Right lobe of liver (tissue), 6 donors: ENCODE measurements around the gene ANKRD27. TPM values are rescaled to one million over a fixed set of nuclear protein-coding genes. Genes with fewer than 3 reads are reported as not detected.
A peak's percentile ranks its signal among the peaks of the same experiment; 100 is the strongest.

ENCODE experiments used
- ATAC-seq, 4 donors: fragments of 200-7000 bp; cut with Tn5 transposase; one replicate each; pipeline ENCODE4 v1.9.1; 2020; ENCODE audit warnings: mild to moderate bottlenecking in 4 of 4, moderate library complexity in 4 of 4
- DNase-seq, 3 donors: peaks; one replicate each; pipeline ENCODE4 v3.0.0-alpha.2; 2020
- H3K27ac ChIP-seq, 3 donors: fragments of 200-600 bp; one replicate each; pipeline ENCODE4 v1.8.0; 2022
- H3K27me3 ChIP-seq, 2 donors: fragments of 200-600 bp; one replicate each; pipeline ENCODE4 v1.8.0; 2022
- H3K36me3 ChIP-seq, 4 donors: fragments of 200-600 bp; sonication (generic) in 1 of 4; one replicate each; pipeline versions ENCODE4 v1.5.1 to v1.8.0; 2017 to 2022; ENCODE audit warnings: control low read depth in 1 of 4
- H3K4me1 ChIP-seq, 4 donors: fragments of 200-600 bp; sonication (generic) in 1 of 4; one replicate each; pipeline versions ENCODE4 v1.5.1 to v1.8.0; 2017 to 2022; ENCODE audit warnings: control low read depth in 1 of 4
- H3K4me3 ChIP-seq, 3 donors: fragments of 200-600 bp; one replicate each; pipeline ENCODE4 v1.8.0; 2022
- H3K9me3 ChIP-seq, 4 donors: fragments of 200-600 bp; sonication (generic) in 1 of 4; one replicate each; pipeline versions ENCODE4 v1.5.1 to v1.8.0; 2017 to 2022; ENCODE audit warnings: control low read depth in 1 of 4
- POLR2A ChIP-seq: fragments of 450-650 bp; IDR thresholded peaks from one replicate; pipeline ENCODE4 v1.6.1; 2017; ENCODE audit warnings: antibody characterized with exemption, mild to moderate bottlenecking
- WGBS: methylation state at CpG from one replicate; pipeline ENCODE4 v1.1.6; 2018; ENCODE audit warnings: low coverage, low lambda C conversion rate; ENCODE audit not compliant: insufficient coverage; ENCODE audit errors: missing lambda C conversion rate; 5-methylcytosine and 5-hydroxymethylcytosine counted together
- intact Hi-C, 2 donors: fragments of 100-400 bp; cut with DNase I; formaldehyde crosslinking; loops; one replicate each; pipeline versions ENCODE4 v1.11.2 to v1.14.1; 2022
- total RNA-seq, 6 experiments: library from RNA; depleted of rRNA in 2 of 6; stranded (reverse); fragments of >200 nt in 2 of 6; fragmentation: NEBNext Ultra II Directional in 3 of 6; extraction: Animal tissue kit (Norgen Biotek cat#: 25700) in 3 of 6; gene quantifications; one replicate each; pipeline versions ENCODE4 v1.1.0 to v1.2.4, GENCODE V29; 2016 to 2023
- TF ChIP-seq, protein P1 (sequence below), 4 donors: fragments of 200-600 bp in 3 of 4; fragments of 450-650 bp in 1 of 4; IDR thresholded peaks; one replicate each; pipeline versions ENCODE4 v1.5.1 to v1.8.0; 2016 to 2022; ENCODE audit warnings: antibody characterized with exemption in 4 of 4, mild to moderate bottlenecking in 2 of 4
- donor health status: DM: no; HTN: yes; CAD: no.
- donor health status: DM: no; HTN: no; CAD: no.
- donor health status: DM: no; HTN: no; CAD: no.
- donor health status: DM: no; HTN: yes; CAD: no.
- donor health status: DM: no; HTN: yes; CAD: no.

The ANKRD27 gene
- total RNA-seq, 6 experiments from 2014 or later: 7.6 to 12.5 (median 9.0) TPM

DNA sequence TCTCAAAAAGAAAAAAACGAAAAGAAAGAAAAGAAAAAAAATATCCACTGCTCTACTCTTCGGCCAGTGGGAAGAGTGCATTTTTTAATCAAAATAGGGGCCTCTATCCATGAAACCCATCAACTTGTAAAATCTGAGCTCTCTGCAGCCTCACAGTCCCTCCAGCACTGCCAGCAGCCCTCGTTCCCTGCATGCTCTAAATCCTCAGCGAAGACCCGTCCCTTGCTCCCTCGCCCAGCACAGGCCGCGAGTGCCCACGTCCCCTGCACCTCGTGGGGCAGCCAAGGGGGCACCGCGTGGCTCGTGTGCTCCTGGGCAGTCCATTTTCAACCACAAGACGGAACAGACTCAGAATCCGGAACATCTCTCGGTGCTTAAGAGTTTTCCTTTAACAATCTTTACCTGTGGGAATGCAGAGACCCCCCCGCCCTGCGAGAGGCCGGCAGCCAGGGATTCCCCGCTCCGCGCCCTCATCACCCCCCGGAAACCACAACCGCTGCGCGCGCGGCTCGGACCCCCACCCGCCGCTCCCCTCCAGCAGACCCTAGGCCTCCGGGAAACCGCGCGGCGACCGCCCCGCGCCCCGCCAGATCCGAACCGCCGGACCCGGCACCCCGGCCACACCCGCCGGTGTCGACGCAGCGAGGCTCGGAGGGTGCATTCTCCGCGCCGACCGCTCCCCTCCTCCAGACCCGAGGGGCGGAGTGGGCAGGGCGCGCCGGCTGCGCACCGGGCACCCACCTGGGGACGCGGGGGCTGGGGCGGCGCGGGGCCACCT is 638 bp downstream of the ANKRD27 start:
- no peaks in the 10 kb centered on the region for H3K36me3 ChIP-seq
- H3K9me3 ChIP-seq: no peaks in the 10 kb centered on the region
- peak in 1 of 3 donors; percentile 53 for DNase-seq
- peak overlapping the region; percentile 94 to 97 (median 95) for H3K4me3 ChIP-seq
- no peak for ATAC-seq
- peaks cover 0 to 16% of the 10 kb centered on the region in 2 donors for H3K27me3 ChIP-seq
- H3K4me1 ChIP-seq: peaks cover 0 to 12% (median 0%) of the 10 kb centered on the region in 4 donors
- intact Hi-C loops: no loop called here
- WGBS: 9% methylated on average over 12 of the region's 67 CpGs
- TF ChIP-seq POLR2A: no peak
- TF ChIP-seq, protein P1, sequence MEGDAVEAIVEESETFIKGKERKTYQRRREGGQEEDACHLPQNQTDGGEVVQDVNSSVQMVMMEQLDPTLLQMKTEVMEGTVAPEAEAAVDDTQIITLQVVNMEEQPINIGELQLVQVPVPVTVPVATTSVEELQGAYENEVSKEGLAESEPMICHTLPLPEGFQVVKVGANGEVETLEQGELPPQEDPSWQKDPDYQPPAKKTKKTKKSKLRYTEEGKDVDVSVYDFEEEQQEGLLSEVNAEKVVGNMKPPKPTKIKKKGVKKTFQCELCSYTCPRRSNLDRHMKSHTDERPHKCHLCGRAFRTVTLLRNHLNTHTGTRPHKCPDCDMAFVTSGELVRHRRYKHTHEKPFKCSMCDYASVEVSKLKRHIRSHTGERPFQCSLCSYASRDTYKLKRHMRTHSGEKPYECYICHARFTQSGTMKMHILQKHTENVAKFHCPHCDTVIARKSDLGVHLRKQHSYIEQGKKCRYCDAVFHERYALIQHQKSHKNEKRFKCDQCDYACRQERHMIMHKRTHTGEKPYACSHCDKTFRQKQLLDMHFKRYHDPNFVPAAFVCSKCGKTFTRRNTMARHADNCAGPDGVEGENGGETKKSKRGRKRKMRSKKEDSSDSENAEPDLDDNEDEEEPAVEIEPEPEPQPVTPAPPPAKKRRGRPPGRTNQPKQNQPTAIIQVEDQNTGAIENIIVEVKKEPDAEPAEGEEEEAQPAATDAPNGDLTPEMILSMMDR (IDR thresholded peaks at IDR 0.05): peak in 1 of 4 donors; percentile 2
- peak overlapping the region; percentile 31 to 67 (median 66) for H3K27ac ChIP-seq

DNA sequence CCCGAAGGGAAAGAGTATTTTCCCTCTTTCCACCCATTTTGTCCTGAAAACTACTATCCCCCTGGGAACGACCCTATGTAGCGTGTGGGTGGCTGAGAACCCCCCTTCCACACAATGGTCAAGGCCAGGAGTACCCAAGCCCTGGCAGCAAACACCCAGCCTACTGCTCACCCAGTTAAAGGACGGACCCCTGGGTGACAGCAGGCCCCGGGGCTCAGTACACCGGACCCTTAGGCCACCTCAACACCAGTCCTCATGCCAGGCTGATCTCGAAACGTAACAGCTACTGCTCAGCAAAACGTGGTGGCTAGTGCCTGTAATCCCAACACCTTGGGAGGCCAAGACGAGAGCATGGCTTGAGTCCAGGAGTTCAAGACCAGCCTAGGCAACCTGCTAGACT is 1.4 kb downstream of the ANKRD27 start:
- H3K27me3 ChIP-seq: peaks cover 0 to 16% of the 10 kb centered on the region in 2 donors
- TF ChIP-seq, protein P1 (IDR thresholded peaks at IDR 0.05): no peak
- TF ChIP-seq POLR2A: no peak
- no peaks in the 10 kb centered on the region for H3K9me3 ChIP-seq
- no peak overlapping the region for H3K27ac ChIP-seq
- H3K36me3 ChIP-seq: no peaks in the 10 kb centered on the region
- DNase-seq: peak in 1 of 3 donors; percentile 37
- WGBS: 88% methylated on average over 10 of the region's 10 CpGs
- ATAC-seq: no peak
- peaks cover 0 to 12% (median 0%) of the 10 kb centered on the region in 4 donors for H3K4me1 ChIP-seq
- intact Hi-C loops: no loop called here
- H3K4me3 ChIP-seq: no peak overlapping the region

DNA sequence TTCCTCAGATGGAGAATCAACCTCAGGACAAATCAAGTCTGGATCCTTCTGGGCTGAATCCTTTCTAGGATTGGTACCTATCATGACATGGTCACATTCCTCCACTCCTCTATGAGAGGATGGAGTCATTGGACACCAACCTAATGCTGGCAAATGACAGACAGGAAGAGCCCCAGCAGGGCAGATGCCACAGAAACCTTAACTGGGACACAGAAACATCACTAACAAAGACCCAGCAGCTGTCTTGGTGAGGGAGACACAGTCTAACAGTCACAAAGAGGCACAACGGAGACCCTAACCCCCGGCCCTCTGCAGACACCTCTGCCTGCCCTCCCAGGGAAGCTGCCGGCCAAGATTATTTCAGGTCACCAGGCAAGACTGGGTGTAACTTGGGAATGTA is 2.1 kb downstream of the ANKRD27 start:
- H3K36me3 ChIP-seq: no peaks in the 10 kb centered on the region
- H3K9me3 ChIP-seq: no peaks in the 10 kb centered on the region
- ATAC-seq (no peak), DNase-seq (no peak)
- H3K4me1 ChIP-seq: peaks cover 0 to 12% (median 0%) of the 10 kb centered on the region in 4 donors
- WGBS: no CpG with 5 or more reads among the region's 3 CpGs
- intact Hi-C loops: no loop called here
- TF ChIP-seq, protein P1 (IDR thresholded peaks at IDR 0.05): no peak
- no peak for TF ChIP-seq POLR2A
- H3K27ac ChIP-seq: no peak overlapping the region
- peaks cover 0 to 16% of the 10 kb centered on the region in 2 donors for H3K27me3 ChIP-seq
- H3K4me3 ChIP-seq: no peak overlapping the region

DNA sequence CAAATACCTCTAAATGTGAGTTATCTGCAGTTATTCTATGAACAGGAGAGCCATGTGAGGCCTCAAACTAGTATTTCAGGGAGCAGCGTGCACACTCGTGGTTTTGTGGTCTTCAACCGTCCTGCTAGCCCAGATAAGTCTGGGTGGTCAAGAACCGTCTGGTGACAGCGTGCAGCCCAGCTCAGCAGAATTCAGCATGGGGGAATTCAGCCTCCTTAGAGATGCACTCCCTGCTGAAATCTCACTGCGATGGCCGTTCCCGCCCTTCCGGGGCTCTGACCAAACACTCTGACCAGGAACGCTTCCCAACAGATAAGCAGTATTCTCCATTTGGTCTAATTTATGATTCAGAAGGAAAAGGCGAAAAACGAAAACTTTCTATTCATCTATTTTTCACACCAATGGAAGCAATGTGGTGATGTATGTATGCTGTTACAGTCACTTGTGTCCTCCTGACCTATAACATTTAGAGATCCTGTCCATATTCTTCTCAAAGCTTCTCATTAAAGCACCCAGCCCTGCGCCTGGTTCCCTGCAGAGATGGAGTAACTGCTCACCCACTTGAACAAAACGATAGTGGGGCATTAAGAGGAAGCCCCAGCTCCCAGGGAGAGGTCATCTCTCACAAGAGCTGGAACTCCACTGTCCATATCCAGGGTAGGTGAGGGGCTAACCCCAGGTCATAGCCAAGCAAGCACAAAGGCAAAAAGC is 2.9 kb downstream of the ANKRD27 start:
- Histone ChIP-seq H3K9me3 (no peaks in the 10 kb centered on the region), H3K36me3 (no peaks in the 10 kb centered on the region), H3K27ac (no peak overlapping the region), H3K27me3 (peaks cover 0 to 14% of the 10 kb centered on the region in 2 donors), H3K4me3 (no peak overlapping the region), H3K4me1 (peaks cover 0 to 12% (median 0%) of the 10 kb centered on the region in 4 donors)
- intact Hi-C loops: no loop called here
- DNase-seq (no peak), ATAC-seq (no peak)
- TF ChIP-seq, protein P1 (IDR thresholded peaks at IDR 0.05): no peak
- no peak for TF ChIP-seq POLR2A
- 64% methylated on average over 8 of the region's 14 CpGs for WGBS
